HL-60 (cell line): Measurements from ENCODE around the gene FOXI1.

ENCODE experiments used
- DNase-seq, 2 experiments: peaks; one replicate each; pipeline ENCODE4 v3.0.0-alpha.2; 2010 to 2020; ENCODE audit warnings: low read depth in 1 of 2, low spot score in 1 of 2
- H3K27ac ChIP-seq: fragments of 250-450 bp; sonication (Bioruptor Pico); replicated peaks from 2 replicates; pipeline ENCODE4 v1.5.1; 2020; ENCODE audit warnings: mild to moderate bottlenecking, moderate library complexity
- H3K27me3 ChIP-seq: fragments of 250-450 bp; sonication (Bioruptor Pico); 2 replicates; pipeline ENCODE4 v1.5.1; 2021; ENCODE audit warnings: mild to moderate bottlenecking, moderate library complexity; ENCODE audit not compliant: insufficient read depth, poor library complexity, severe bottlenecking
- H3K4me3 ChIP-seq: replicated peaks from 2 replicates; pipeline ENCODE4 v1.5.1; 2011; ENCODE audit warnings: mild to moderate bottlenecking, control low read depth, low read length; ENCODE audit not compliant: insufficient read depth
- CTCF ChIP-seq: IDR thresholded peaks from one replicate; pipeline ENCODE4 v1.5.1; 2011; ENCODE audit warnings: low read length, control low read depth, inconsistent platforms; ENCODE audit not compliant: insufficient read depth
- GABPA ChIP-seq: IDR thresholded peaks from 2 replicates; pipeline ENCODE4 v1.6.1; 2012; ENCODE audit warnings: low read depth
- POLR2AphosphoS5 ChIP-seq: IDR thresholded peaks from 2 replicates; pipeline ENCODE4 v1.6.1; 2012; ENCODE audit warnings: low read depth
- REST ChIP-seq: IDR thresholded peaks from 2 replicates; pipeline ENCODE4 v1.6.1; 2012; ENCODE audit warnings: low read depth; ENCODE audit not compliant: insufficient replicate concordance
- SPI1 ChIP-seq: IDR thresholded peaks from 2 replicates; pipeline ENCODE4 v1.6.1; 2012; ENCODE audit warnings: low read depth, mild to moderate bottlenecking, borderline replicate concordance

FOXI1 gene

GRCh38 chr5:170141636-170142035, 35.9 kb downstream of the FOXI1 start:
- no peak for DNase-seq
- Histone ChIP-seq H3K27ac (no peak overlapping the region), H3K4me3 (no peak overlapping the region), H3K27me3 (no peaks in the 10 kb centered on the region)
- TF ChIP-seq SPI1 (no peak), GABPA (no peak), REST (no peak), POLR2AphosphoS5 (no peak), CTCF (no peak)

- TF ChIP-seq POLR2AphosphoS5 (no peak), SPI1 (no peak), GABPA (no peak)
- Histone ChIP-seq H3K27ac (no peak overlapping the region), H3K27me3 (no peaks in the 10 kb centered on the region), H3K4me3 (no peak overlapping the region)
- DNase-seq = no peak
Observed at GRCh38 chr5:170142196-170142595, 36.5 kb downstream of the FOXI1 start.

GRCh38 chr5:170143091-170143490, 37.4 kb downstream of the FOXI1 start:
- TF ChIP-seq SPI1 (no peak), CTCF (no peak), GABPA (no peak), POLR2AphosphoS5 (no peak), REST (no peak)
- Histone ChIP-seq H3K27me3 (peaks cover 2% of the 10 kb centered on the region), H3K27ac (no peak overlapping the region), H3K4me3 (no peak overlapping the region)
- DNase-seq = no peak

GRCh38 chr5:170143710-170144109, 38.0 kb downstream of the FOXI1 start:
- TF ChIP-seq REST (no peak), POLR2AphosphoS5 (no peak)
- no peak overlapping the region for H3K4me3 ChIP-seq
- H3K27ac ChIP-seq = no peak overlapping the region
- no peak for DNase-seq
- peaks cover 2% of the 10 kb centered on the region for H3K27me3 ChIP-seq
